ENCODE results near the gene DMAP1. TPM values are rescaled to one million over a fixed set of nuclear protein-coding genes. Genes with fewer than 3 reads are reported as not detected.

The DMAP1 gene
- total RNA-seq, 6 experiments from 2014 or later, result 16.2 to 27.8 (median 23.3) TPM

- intact Hi-C loops (cut with DNase I), result loop anchor here in 1 of 2 donors (2.0 kb wide), 1 partner anchor 101 kb away; no protein-coding TSS in a partner anchor
- 33% methylated on average over 1 of the region's 4 CpGs for WGBS (ENCODE audit: insufficient coverage, low coverage, low lambda C conversion rate, missing lambda C conversion rate)
Observed at GRCh38 chr1:44217809-44218410, 4.6 kb downstream of the DMAP1 start.

GRCh38 chr1:44218503-44219300 is 5.4 kb downstream of the DMAP1 start:
- Histone ChIP-seq H3K9me3 (no peaks in the 10 kb centered on the region), H3K27me3 (no peaks in the 10 kb centered on the region), H3K27ac (no peak overlapping the region), H3K4me3 (no peak overlapping the region), H3K4me1 (peaks cover 0 to 7% (median under 1%) of the 10 kb centered on the region in 4 donors), H3K36me3 (peaks cover 0 to 40% (median 15%) of the 10 kb centered on the region in 4 donors)
- ATAC-seq (no peak), DNase-seq (no peak)
- 91% methylated on average over 21 of the region's 24 CpGs for WGBS (ENCODE audit: insufficient coverage, low coverage, low lambda C conversion rate, missing lambda C conversion rate)
- TF ChIP-seq, protein P1, sequence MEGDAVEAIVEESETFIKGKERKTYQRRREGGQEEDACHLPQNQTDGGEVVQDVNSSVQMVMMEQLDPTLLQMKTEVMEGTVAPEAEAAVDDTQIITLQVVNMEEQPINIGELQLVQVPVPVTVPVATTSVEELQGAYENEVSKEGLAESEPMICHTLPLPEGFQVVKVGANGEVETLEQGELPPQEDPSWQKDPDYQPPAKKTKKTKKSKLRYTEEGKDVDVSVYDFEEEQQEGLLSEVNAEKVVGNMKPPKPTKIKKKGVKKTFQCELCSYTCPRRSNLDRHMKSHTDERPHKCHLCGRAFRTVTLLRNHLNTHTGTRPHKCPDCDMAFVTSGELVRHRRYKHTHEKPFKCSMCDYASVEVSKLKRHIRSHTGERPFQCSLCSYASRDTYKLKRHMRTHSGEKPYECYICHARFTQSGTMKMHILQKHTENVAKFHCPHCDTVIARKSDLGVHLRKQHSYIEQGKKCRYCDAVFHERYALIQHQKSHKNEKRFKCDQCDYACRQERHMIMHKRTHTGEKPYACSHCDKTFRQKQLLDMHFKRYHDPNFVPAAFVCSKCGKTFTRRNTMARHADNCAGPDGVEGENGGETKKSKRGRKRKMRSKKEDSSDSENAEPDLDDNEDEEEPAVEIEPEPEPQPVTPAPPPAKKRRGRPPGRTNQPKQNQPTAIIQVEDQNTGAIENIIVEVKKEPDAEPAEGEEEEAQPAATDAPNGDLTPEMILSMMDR (IDR thresholded peaks at IDR 0.05), result no peak
- TF ChIP-seq POLR2A (IDR thresholded peaks at IDR 0.05), result no peak
- intact Hi-C loops (cut with DNase I), result loop anchor here in 1 of 2 donors (2.0 kb wide), 1 partner anchor 100 kb away; no protein-coding TSS in a partner anchor

More at GRCh38 chr1:44217809-44218410, 4.6 kb downstream of the DMAP1 start:
- Histone ChIP-seq H3K4me3 (no peak overlapping the region), H3K36me3 (peaks cover 0 to 40% (median 15%) of the 10 kb centered on the region in 4 donors), H3K9me3 (no peaks in the 10 kb centered on the region), H3K27ac (no peak overlapping the region), H3K4me1 (peaks cover 0 to 8% (median under 1%) of the 10 kb centered on the region in 4 donors), H3K27me3 (no peaks in the 10 kb centered on the region)
- ATAC-seq (peak; percentile 68 to 77 (median 74)), DNase-seq (peak; percentile 68 to 79 (median 73))
- TF ChIP-seq, protein P1 (IDR thresholded peaks at IDR 0.05), result peak; percentile 87 to 94 (median 93)
- TF ChIP-seq POLR2A (IDR thresholded peaks at IDR 0.05), result no peak

DNA sequence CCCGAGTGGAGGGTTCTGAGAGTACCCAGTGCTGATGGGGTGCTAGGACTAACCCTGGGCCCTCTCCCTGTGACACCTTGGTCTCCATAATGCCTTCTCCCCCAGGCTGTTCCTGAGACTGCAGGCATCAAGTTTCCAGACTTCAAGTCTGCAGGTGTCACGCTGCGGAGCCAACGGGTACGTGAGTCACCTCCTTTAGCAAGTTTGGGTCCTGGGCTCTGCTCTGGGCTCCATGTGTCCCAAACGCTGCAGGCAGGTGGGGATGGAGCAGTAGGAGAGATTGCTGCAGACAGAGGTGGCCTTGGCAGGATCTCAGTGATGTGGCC is 6.0 kb downstream of the DMAP1 start:
- Histone ChIP-seq H3K27ac (no peak overlapping the region), H3K36me3 (peaks cover 0 to 40% (median 15%) of the 10 kb centered on the region in 4 donors), H3K27me3 (no peaks in the 10 kb centered on the region), H3K4me3 (no peak overlapping the region), H3K4me1 (peaks cover 0 to 3% (median 0%) of the 10 kb centered on the region in 4 donors), H3K9me3 (no peaks in the 10 kb centered on the region)
- TF ChIP-seq POLR2A (IDR thresholded peaks at IDR 0.05), result no peak
- TF ChIP-seq, protein P1 (IDR thresholded peaks at IDR 0.05), result no peak
- DNase-seq, result no peak
- ATAC-seq, result no peak
- no CpG with 5 or more reads among the region's 6 CpGs for WGBS (ENCODE audit: insufficient coverage, low coverage, low lambda C conversion rate, missing lambda C conversion rate)
- intact Hi-C loops (cut with DNase I), result loop anchor here in 1 of 2 donors (2.0 kb wide), 1 partner anchor 100 kb away; no protein-coding TSS in a partner anchor

DNA sequence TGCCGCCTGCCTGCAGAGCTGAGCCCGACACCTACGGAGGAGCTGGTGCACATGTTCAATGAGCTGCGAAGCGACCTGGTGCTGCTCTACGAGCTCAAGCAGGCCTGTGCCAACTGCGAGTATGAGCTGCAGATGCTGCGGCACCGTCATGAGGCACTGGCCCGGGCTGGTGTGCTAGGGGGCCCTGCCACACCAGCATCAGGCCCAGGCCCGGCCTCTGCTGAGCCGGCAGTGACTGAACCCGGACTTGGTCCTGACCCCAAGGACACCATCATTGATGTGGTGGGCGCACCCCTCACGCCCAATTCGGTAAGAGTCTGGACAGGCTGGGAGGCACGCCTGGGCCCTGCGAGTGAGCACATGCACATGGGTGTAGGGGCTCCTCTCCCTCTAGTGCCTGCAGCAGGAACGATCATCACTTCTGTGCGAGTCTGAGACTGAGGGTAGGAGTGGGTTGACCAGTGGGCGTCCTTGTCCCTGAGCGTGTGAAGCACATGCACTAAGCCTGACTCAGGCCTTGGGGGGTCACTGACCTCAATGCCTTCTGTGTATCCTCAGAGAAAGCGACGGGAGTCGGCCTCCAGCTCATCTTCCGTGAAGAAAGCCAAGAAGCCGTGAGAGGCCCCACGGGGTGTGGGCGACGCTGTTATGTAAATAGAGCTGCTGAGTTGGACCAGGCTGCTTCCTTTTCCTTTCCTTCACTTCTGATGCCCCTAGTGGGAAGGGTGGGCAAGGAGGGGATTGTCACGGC is 6.9 kb downstream of the DMAP1 start:
- 55% methylated on average over 8 of the region's 31 CpGs for WGBS (ENCODE audit: insufficient coverage, low coverage, low lambda C conversion rate, missing lambda C conversion rate)
- DNase-seq (no peak), ATAC-seq (peak in 1 of 4 donors; percentile 7)
- Histone ChIP-seq H3K27me3 (no peaks in the 10 kb centered on the region), H3K27ac (no peak overlapping the region), H3K4me1 (no peaks in the 10 kb centered on the region), H3K36me3 (peaks cover 0 to 39% (median 15%) of the 10 kb centered on the region in 4 donors), H3K4me3 (no peak overlapping the region), H3K9me3 (no peaks in the 10 kb centered on the region)
- intact Hi-C loops (cut with DNase I), result loop anchor here in 1 of 2 donors (10.0 kb wide), 1 partner anchor 105 kb away; no protein-coding TSS in a partner anchor
- TF ChIP-seq, protein P1 (IDR thresholded peaks at IDR 0.05), result no peak
- TF ChIP-seq POLR2A (IDR thresholded peaks at IDR 0.05), result no peak

All from right lobe of liver (tissue), 6 donors.